Fibroblast of peridontal ligament (primary cell): ENCODE results near the gene ZNF740.
"Not testable (repeated sequence)": the region's sequence is repeated elsewhere in the genome, so short reads cannot be mapped to it uniquely, and the experiment has no call there.

Experiments
- DNase-seq: peaks from one replicate; pipeline ENCODE4 v3.0.0-alpha.2; 2010; ENCODE audit errors: extremely low read depth

Gene ZNF740

DNA sequence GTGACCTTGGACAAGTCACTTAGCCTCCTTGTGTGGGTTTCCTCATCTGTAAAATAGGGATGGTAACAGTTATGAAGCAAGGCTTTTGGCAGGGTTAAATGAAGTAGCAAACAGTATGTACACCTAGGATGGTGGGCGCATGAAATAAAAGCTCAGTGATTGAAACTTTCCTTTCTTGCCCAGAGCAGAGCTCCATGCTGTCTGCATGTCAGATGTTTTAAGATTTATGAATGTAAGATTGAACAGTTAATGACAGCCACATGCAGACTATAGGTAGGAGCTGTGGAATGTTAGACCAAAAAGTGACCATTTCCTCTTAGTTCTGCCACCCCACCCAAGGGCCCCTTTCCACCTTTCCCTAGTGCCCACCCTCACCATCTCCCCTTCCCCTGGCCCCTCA is 14.5 kb downstream of the ZNF740 start:
- no peak for DNase-seq

GRCh38 chr12:53195516-53196420 is 15.2 kb downstream of the ZNF740 start:
- DNase-seq: no peak

DNA sequence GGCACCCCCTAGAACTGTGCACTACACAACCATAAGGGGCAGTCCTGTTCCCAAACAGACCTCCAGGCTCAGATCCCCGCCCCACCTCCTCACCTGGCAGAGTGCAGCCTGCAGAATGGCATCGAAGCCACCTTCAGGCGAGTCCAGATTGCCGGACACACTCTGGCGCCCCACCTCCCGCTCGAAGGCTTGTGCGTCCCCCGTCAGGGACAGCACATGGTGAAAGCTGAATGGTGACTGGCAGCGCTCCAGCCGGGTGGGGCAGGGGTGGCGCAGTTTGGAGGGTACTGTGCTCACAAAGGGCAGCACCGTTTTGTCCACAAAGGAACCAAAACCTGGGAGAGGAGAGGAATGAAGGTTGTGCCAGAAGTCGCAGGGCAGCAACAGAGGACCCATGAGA is 16.0 kb downstream of the ZNF740 start:
- DNase-seq: no peak

DNA sequence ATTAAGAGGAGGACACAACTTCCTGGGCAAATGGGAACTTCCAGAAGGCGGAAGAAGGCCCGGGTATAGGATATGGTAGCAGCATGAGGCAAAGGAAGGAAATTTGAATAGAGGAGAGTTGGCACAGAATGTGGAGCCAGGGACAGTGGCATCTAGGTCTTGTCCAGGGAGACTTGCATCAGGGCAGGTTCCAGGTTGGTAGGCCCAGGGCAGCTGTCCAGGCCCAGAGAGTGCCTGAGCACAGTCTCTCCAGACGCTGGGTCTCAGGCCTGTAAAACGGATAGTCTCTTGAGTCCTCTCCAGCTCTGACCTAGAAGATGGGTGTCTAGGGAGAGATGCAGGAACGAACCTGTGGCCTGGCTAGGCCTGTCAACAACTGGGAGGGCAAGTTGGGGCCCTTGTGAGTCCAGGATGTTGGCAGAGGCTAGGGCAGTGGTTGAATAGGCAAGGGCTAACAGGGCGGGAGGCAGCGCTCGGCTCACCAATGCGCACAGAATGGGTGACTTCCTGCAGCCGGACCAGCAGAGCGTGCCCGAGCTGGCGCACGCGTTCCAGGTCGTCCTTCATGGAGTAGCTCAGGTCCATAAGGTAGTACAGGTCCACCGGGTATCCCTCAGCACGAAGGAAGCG is 16.6 kb downstream of the ZNF740 start:
- DNase-seq: no peak

- DNase-seq: no peak
Observed at GRCh38 chr12:53198486-53199110, 18.1 kb downstream of the ZNF740 start.

GRCh38 chr12:53199700-53200099 is 19.2 kb downstream of the ZNF740 start:
- no peak for DNase-seq

DNA sequence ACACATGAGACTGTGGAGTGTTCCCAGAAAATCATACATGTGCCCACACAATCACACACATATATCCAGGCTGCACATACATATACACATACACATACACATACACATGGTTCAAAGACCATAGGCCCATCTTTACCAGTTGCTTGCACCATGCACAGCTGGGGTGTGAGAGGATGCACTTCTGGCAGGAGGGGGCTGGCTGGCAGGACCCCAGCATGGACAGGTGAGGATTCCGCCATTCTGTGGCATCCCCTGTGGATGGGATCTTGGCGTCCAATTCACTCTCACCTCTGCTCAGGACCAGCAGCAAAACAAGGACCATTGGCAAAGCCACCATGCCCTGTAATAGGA is 19.6 kb downstream of the ZNF740 start:
- no peak for DNase-seq

- DNase-seq: no peak
Observed at GRCh38 chr12:53200458-53201176, 20.1 kb downstream of the ZNF740 start.

DNA sequence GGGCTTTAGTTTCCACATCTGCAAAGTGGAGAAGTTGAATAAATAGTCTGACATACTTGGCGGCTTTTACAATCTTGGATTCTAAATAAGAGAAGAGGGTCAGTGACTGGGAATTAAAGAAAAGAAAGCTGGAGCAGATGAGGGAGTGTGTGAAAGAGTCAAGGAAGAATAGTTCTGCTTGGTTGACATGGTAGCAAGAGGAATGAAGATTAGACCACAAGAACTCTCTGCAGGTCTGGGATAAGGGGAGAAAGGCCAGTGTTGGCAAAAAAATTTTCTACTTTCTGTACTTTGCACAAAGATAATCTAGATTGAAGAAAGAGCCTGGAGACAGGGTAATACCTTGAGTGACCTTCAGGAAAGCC is 20.6 kb downstream of the ZNF740 start:
- peak; percentile 83 for DNase-seq

DNA sequence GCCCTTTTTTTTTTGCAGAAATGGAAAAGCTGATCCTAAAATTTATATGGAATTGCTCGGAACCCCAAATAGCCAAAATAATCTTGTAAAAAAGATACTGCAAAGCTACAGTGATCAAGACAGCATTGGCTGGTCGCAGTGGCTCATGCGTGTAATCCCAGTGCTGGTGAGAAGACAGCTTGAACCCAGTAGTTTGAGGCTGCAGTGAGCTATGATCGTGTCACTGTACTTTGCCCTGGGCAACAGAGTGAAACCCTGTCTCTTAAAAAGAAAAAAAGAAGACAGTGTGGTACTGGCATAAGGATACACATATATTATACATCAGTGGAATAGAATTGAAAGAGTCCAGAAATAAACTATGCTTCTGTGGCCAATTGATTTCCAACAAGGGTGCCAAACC is 21.1 kb downstream of the ZNF740 start:
- DNase-seq: no peak

- DNase-seq: not testable (repeated sequence)
Observed at GRCh38 chr12:53202316-53202715, 21.8 kb downstream of the ZNF740 start.

- DNase-seq: no peak
Observed at GRCh38 chr12:53204351-53204750, 23.8 kb downstream of the ZNF740 start.

GRCh38 chr12:53205747-53206419 is 25.4 kb downstream of the ZNF740 start:
- DNase-seq: peak; percentile 90

DNA sequence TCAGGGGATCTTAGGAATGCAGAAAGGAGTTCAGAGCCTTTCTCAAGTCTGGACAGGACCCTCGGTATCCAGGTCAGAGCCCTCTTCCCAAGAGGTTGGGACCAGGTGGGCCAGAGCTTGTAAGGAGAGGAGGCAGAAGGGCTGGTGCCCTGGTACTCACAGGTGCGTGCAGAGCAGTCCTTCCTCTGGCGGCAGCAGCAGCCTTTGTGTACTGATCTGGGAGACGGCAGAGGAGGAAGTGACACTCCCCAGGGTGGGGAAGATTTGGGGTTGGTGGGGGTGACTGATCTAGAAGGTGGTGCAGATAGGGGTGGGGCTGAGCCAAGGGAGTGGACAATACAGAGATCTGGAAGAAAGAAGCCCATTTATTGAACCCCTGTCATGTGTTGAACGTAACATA is 26.5 kb downstream of the ZNF740 start, which contains the start of gene ITGB7:
Gene ITGB7 (minus strand): TSS at position 210 of the 400 bp plus-strand sequence. CDS start 6,808 bp downstream, outside the sequence.
- DNase-seq: no peak

GRCh38 chr12:53208435-53208834 is 27.9 kb downstream of the ZNF740 start:
- DNase-seq: peak; percentile 40

GRCh38 chr12:53208877-53209463 is 28.4 kb downstream of the ZNF740 start:
- DNase-seq: no peak

GRCh38 chr12:53210843-53211242 is 30.3 kb downstream of the ZNF740 start:
- no peak for DNase-seq

DNA sequence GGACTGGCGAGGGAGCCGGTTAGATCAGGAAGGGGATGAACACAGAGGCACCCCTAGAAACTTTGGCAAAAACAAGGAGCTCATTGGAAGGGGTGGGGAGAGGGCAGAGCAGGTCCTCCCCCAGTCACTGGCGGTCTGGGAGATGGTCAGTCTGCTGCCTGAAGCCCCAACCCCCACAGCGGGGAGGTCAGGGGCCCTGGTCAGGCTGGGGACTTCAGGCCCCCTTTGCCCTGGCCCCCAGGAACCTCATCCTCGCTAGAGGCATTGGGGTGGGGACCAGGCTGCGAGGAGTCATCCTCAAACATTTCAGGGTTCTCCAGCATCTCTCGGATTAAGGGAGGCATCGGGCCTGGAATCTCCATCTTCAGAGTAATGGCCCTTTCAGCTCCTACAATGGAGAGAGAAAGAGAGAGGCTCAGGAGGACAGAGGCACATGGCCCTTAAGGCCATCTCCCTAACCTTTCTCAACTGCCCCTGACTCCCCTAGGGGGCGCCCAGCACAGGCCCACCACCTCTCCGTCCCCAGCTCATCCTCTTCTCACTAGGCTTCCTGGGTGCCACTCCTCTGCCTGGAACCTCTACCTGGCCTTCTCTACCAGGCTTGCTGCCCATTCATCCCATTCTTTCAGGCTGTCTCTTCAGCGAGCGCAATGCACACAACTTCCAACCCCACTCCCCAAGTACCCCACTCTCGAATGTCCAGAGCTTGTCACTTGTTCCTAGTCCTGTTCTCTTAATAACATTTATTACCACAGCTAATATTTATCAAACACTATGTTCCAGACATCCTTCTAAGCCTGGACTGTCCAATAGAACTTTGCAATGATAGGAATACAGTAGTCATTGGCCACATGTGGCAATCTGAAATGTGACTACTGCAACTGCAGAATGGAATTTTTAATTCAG is 31.2 kb downstream of the ZNF740 start:
- DNase-seq: no peak

DNA sequence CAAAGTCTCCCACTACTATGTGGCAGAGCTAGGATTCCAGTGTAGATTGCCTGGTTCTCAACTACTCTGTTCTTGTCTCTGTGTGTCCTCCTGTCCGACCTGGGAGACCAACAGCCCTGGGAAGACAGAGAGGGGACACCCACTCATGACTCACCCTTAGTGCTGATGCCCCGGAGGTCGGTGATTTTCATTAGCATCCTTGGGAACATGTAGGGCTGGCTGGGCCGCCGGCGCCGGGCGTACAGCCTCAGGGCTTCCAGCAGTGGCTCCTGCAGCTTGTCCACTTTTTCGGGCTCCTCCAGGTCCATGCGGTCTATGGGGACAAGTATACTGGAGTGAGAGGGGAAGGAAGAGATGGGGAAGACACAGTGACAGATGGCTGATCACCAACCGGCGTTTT is 32.4 kb downstream of the ZNF740 start:
- DNase-seq: no peak

DNA sequence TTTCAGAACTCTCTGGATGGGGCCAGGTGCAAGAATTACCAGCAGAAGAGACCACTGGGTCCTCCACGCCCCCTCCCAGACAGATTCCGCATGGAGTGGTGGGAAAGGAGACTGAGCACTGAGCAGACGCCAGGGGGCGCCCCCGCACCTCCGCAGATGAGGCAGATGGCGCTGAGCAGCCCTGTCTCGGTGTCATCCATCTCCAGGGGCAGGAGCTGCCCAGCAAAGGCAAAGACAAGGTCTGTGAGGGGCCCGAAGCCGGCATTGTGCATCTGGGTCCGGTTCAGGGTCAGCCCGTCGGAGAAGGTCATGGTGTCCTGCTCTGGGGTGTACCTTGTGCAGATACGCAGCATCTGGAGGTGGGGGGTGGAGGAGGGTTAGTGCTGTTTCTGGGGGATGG is 32.8 kb downstream of the ZNF740 start:
- DNase-seq: peak; percentile 66
